Stimulated activated CD4-positive, alpha-beta T cell treated with anti-CD3 and anti-CD28 coated beads, Interleukin-15, amount 100 ng/mL, for 48 hours (primary cell): Measurements from ENCODE around the gene SLC30A1.
A peak's percentile ranks its signal among the peaks of the same experiment; 100 is the strongest.
"Not testable (repeated sequence)": the region's sequence is repeated elsewhere in the genome, so short reads cannot be mapped to it uniquely, and the experiment has no call there.

Source experiments
- DNase-seq, 2 donors: peaks; one replicate each; pipeline ENCODE4 v3.0.0-alpha.2; 2020; ENCODE audit warnings: low read depth in 2 of 2

SLC30A1 gene

DNA sequence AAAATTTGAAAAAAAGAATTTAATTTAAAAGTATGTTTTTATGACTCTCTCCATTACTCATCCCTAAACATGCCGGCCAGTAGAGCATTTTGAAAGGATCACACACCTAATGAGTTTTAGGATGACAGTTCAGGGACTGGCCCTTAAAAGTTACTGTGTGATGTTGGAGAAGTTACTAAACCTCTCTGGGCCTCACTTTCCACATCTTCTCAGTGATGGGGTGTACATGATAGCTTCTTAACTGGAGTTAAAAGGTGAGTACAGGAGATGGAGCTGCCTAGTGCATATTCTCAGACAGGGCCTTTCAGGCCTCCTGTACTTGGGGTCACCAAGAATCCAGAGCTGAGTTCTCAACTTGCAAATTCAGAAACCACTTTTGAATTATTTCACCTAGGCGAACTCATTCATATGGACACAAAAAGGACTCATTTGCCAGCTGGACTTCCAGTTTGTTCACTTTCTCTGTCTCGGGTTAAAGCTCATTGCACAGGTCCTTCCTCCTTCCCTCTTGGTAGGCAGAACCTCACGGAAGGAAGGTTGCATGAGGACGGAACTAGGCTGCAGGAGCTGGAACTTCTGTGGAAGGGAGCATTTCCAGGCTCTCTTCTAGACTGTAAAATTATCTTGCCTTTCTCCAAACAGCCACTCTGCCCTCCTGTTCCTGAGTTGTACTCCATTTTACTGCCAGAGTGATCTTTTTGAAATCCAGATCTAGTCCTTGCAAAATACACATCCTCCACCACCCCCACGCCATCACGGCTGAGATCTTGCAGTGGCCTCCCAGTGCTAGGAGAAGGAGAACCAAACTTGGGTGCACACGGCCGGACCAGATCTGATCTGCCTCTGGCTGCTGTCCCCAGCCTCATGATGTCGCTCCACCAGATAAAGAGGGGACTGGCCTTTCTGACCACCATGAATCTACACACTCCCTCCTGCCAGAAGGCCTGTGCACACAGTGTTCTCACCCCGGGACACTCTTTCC lies 4.3 kb upstream of the SLC30A1 start:
- no peak for DNase-seq

DNA sequence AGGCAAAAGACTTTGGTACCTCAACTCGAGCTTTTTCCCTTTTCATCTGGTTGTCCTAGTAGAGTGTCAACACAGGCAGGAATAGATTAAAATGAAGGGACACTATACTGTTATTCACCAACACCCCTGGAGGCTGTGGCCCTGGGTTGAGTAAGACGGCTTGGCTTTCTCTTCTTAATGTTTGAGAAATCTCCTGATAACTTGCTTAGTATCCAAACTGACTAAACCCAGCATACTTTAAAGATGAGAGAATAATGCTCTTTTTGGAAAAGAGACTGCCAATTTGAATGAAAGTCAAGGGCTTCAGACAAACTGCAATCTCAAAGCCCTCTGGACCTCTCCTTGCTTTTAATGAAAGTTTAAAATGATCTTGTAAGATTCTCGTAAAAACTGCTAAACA lies 2.6 kb upstream of the SLC30A1 start:
- no peak for DNase-seq

DNA sequence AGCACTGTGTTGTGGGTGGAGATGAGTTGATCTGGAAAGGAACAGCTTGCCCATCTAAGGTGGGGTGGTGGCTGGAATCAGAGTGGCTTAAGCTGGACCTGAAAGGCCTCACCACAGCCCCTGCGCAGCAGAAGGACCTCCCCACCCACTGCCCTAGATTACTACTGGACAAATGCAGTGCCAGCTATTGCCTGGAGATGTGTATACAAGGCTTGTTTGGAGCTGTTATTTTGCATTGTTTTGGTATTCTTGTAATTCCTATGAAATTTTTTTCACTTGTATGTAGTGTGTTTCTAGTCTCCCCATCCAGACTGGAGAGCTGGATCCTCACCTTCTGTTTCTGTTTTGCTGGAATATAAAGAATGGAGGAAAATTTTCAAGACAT lies 1.3 kb upstream of the SLC30A1 start:
- DNase-seq = no peak

DNA sequence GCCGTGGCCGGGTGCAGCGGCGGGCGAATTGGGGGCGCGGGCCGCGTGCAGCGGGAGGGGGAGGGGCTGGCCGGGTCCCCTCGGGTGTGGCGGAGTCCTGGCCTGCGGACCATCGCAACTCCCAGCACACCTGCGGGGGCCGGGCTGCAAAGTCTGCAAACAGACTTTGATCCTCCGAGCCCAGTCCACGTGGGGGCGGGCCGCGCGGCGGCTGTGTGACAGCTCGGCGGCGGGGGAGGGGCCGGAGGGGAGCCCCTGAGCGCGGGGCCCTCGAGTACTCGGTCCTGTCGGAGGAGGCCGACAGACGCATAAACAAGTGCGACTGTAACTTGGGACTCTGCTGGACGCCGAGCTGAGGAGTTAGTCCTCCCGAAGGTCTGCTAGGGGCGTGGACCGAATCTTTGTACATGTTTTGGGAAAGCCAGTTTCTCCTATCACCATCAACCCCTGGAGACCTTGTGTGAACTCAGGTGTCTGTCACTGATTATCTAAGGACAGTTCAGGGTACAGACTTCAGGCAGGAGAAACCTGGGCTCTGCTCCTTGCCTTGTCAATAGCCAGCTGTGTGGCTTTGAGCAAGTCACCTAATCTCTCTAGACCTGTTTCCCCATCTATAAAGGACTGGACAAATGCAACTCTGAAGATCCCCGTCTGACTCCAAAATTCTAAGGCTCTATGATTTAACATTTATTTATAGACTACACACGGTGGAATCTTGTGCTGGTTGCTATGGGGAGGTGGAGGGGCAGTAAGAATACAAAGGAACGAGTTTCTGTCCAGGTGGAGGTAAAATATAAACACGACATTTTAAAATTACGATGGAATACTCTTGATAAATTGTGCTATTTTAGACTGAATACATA lies 710 bp upstream of the SLC30A1 start:
- DNase-seq = no peak

DNA sequence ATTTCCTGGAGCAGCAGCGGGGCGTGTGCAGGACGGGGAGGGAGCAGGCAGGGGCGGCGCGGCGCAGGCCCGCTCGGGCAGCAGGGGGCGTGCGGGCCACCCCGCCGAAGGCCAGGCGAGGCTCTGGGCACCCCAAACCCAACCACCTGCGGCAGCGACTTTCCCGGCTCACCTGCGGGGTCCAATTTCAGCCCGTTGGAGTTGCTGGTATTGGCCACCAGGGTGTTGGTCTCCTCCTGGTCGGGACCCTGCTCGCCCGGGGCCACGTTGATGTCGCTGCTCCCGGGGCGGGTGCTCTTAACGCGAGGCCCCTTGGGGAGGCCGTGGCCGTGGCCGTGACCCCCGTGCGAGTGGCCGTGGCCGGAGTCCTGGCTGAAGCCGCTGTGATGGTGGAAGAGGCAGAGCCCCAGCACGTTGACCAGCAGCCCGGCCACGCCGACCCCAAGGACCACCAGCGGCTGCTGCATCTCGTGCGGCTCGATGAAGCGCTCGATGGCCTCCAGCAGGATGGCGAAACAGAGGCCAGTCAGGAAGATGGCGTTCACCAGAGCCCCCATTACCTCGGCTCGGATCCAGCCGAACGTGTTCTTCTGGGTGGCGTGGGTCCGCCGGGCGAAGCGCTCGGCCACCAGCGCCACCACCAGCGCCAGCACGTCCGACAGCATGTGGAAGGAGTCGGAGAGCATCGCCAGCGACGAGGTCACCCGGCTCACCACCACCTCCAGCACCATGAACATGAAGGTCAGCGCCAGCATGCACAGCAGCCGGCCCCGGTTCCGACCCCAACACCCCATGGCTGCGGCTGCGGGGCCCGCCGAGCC lies 932 bp downstream of the SLC30A1 start:
- peak; percentile 51 to 60 for DNase-seq

DNA sequence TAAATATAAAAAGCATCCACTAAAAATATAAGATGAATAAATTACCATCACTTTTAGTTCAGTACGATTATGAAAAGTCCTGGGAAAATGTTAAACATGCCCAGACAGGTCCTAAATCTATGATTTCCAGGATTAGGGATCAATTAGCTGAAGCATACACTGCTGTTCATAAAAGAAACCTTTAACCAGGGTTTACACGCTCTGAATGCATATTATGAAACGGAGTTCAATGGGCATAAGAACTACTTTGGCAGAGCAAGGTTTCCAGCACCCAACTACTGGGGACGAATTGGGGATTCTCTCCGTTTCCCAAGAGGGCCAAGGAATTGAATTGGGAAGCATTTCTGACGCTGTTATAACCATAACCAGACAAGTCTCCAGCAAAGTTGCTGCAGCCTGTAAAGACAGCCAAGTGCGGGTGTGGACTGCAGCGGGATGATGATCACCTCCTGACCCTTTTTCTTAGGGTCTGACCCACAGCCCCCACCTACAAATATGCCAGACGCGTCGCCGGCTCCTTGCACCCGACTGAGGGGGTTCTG lies 1.6 kb downstream of the SLC30A1 start:
- DNase-seq = no peak

DNA sequence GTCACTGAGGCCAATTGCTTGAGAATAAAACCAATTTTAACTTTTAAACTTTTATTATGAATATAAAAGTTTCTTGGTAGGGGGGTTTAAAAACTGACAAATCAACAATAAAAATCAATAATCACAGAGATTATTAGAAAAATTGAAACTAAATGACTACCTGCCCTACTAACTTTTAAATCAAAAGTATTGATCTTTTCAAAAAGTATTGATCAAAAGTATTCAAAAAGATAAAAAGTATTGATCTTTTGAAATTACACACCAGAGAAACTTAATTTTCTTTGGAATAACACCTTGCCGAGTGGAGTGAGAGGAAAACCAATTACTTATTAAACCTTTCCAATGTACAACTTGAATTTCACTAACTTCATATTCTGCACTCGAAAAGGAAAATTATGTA lies 2.2 kb downstream of the SLC30A1 start:
- DNase-seq = no peak

DNA sequence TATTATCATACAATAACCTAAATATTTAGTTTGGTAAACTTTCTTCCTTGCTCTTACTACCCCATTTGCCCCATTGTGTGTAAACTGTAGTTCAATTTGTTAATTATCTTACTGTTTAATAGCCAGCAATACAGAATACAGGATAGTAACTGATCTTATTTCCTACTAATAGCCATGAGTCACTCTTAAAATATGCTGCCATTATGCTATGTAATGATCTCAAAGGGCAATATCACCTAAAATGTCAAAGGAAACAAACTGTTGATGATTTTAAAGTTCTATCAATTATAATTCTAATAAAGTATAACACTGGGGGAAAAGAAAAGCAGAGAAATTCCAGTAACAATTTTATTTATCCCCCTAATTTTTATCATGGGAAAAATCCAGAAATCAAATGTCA lies 4.3 kb downstream of the SLC30A1 start:
- no peak for DNase-seq

DNA sequence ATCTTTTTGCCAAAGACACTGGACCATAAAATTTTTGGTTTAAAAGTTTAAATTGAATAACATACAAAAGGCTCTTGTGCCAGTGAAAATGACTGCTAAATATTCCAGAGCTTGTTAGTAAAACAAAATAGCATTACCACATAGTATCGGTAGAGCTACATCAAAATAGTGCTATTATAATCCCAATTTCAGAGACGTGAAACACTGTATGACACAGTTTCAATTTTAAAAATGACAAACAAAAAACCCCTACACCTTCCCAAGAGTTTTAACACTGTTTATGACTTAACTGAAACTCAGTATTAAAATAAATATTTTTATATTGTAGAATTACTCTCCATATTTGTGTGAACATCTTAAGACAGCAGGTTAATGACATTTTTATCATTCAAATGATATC lies 7.0 kb downstream of the SLC30A1 start:
- no peak for DNase-seq

DNA sequence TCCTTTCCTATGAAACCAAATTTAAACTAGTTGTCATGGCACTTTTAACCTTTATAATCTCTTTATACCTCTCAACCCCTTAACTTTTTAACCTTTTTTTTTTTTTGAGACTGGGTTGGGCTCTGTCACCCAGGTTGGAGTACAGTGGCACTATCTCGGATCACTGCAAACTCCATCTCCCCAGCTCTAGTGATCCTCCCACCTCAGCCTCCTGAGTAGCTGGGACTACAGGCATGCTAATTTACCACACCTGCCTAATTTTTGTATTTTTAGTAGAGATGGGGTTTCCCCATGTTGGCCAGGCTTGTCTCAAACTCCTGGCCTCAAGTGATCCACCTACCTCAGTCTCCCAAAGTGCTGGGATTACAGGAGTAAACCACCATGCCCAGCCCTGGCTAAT lies 8.6 kb downstream of the SLC30A1 start:
- not testable (repeated sequence) for DNase-seq

DNA sequence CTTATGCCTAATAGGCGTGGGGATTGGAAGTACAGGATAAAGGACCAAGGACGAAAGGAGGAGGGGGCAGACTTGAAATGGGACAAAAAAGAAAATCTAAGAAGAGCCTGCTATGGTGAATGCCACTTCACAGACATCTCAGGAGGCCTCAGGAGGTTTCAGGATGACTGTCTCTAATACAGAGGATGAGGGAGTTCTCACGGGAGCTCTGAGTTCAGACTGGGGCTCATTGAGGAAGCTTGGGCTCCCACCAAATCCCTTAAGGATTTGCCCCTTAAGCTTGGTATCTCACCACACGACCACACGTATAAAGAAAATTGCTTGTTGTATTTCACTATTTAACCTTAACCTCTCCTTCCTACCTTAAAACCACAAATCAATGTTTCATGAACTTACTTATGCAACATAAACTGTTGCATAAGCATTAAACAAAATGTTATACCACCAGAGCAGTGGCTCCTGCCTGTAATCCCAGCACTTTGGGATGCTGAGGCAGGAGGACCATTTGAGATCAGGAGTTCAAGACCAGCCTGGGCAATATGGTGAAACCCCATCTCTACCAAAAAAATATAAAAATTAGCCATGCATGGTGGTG lies 12.4 kb downstream of the SLC30A1 start:
- no peak for DNase-seq

DNA sequence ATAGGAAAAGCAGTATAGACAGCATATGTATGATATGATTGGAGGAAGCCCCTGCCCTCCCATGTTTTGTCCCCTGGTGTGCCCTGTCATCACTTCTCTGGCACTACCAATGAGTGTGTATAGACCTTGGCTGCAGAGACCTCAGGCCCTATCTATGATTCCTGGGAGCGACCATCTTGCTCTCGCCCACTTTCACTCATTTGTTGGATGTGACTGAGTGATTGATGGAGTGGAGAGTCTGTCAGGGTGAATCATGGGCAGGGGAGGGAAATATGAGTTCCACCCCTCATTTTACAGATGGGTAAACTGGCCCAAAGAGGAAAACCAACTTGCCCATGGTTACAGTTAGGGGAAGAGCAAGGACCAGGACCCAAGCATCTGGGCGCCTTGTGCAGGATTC lies 14.9 kb downstream of the SLC30A1 start:
- DNase-seq = no peak

DNA sequence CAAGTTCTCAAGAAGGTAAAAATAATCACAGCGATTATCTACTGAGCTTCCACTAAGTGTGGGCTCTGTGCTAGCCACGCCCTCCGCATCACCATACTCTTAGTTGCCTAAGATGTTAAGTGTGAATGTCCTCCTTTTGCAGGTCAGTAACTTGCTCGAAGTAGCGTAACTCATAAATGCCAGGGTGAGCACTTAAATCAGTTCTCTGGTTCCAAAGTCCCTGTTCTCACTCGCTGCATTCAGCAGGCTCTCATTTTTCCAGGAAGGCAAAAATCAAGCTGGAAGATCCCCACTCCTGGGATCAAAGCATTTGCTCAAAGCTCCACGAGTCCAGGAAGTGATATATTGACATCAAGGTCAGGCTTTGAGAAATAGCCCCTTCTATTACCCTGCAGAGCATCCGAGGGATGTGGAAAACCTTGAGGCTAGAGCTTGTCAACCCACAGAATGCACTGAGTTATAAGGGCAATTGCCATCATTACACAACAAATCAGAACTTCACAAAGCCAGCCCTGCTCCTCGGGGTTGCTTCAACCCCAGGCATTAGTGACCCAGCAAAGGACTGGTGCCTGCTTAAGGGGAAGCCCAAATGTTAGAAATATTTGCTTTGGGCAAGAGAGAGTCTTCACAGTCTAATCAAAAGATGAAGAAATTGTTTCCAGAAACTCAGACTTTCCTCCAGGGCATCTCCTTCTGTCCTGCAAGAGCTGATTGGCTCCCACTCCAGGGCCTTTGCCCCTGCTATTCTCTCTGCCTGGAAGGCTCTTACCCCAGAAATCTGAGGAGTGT lies 19.5 kb downstream of the SLC30A1 start:
- no peak for DNase-seq

DNA sequence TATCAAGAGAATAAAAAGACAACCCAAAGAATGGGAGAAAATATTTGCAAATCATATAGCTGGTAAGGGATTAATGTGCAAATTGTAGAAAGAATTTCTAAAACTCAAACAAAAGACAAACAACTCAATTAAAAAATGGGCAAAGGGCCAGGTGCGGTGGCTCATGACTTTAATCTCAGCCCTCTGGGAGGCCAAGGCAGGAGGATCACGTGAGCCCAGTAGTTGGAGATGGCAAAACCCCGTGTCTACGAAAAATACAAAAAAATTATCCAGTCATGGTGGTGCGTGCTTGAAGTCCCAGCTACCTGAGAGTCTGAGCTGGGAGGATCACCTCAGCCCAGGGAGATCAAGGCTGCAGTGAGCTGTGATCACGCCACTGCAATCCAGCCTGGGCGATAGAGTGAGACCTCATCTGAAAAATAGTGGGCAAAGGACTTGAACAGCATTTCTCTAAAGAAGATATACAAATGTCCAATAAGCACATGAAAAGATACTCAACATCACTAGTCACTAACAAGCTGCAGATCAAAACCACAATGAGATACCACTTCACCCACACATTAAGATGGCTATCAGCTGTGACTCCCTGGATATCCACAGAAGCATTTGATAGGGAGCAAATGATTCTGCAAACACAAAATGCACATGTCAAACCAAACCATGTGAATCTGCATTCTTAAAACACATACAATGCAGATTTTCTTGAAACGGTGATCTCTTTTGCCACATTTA lies 20.9 kb downstream of the SLC30A1 start:
- no peak for DNase-seq

DNA sequence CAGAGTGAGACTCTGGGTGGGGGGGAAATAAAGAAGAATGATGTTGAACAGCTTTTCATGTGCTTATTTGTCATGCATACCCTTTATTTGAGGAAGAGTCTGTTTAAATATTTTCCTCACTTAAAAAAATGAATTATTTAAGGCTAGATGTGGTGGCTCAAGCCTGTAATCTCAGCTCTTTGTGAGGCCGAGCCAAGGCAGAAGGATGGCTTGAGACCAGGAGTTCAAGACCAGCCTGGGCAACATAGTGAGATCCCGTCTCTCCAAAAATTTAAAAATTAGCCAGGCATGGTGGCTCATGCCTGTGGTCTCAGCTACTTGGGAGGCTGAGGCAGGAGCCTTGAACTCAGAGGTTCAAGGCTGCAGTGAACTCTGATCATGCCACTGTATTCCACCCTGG lies 25.4 kb downstream of the SLC30A1 start:
- no peak for DNase-seq

DNA sequence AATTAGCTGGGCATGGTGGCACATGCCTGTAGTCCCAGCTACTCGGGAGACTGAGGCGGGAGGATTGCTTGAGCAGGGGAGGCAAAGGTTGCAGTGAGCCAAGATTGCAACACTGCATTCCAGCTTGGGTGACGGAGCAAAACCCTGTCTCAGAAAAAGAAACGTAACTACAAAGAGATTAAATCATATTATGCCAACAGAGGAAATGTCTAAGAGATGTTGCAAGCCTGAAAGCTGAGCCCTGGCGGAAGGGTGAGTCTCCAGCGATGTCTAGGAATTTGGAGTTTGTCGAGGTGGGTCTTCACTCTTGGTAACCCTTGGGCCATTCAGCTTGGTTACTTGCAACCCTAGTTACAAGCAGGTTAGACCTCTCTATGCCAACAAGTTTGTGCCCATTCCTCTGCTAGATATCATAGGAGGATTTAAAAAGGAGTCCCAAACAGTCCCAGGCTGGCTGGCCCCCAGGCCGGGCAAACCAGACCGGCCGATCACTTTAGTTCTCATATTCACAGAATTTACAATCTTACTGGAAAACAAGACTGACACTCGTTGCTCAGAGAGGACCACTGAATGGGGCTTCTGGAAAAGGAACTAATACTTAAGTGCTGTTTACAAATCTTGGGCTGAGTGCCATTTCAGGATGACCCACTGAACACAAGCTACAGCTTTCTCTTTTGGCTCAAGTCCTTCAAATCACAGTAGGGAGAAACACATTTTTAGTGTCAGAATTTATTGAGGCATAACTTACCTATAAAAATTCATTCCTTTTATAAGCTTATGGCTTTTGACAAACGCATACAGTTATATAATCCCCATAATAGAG lies 27.1 kb downstream of the SLC30A1 start:
- DNase-seq = no peak

DNA sequence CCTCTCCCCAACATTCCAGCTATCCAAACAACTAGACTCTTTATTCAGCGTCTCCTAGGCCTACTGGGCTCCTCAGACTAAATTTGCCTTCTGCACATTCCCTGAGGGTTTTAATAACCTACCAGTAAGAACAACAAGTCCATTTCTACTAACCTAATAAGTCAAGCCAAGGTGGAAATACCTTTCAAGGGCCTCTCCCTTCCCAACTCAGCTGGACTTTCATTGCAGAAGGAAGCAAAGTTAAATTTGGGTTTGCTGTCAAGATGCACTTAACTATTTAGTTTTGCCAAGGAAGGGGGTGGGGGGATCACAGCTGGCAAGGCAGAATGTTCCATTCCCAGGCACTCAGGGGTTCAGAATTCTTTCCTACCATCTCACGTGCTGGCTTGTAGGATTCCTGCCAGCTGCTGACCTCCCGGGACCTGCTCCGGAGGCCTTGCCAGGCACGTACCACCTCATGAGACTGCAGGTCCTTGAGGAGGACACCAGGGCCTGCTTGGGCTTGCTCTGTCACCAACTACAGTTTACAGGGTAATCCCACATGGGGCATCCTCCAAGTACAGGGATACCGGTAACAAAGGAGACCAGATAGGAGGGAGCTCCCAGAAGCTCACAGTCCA lies 29.8 kb downstream of the SLC30A1 start:
- DNase-seq = no peak

DNA sequence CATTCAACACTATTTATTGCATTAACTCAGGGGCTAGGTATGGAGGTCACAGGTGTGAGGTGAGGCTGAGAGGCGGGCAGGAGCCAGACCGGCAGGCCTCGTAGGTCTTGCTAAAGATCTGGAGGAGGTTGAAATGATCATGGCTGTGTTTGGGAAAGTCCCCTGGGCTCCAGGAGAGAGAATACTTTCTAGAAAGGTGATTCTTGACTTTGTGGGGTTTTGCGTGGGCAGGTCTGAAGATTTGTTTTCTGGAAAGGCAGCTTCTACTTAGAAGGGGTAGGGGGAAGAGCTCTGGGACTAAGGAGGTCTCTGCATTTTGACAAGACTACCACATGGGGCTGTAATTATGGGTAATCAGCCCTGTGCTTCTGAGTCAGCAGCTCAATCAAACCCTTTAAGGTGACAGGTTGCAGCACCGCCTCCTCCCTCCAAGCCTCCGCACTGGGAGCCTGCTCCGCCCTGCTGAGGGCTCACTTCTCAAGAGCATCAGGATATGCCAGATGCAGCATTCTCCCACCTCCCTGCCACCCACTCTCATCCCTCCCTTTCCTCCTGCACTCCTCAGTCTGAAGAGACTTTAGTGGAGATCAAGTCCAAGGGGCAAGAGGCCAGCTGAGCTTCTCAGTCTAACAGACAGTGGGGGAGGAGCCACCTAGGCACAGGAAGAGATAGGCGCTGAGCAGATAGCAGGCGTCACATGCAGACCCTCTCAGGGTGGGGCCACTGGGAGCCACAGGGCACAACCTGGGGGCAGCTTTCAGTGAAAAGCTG lies 30.5 kb downstream of the SLC30A1 start:
- peak in 1 of 2 donors; percentile 33 for DNase-seq
